Astrocyte (in vitro differentiated cells and primary cell): ENCODE results near the gene SMARCC2. TPM values are rescaled to one million over a fixed set of nuclear protein-coding genes. Genes with fewer than 3 reads are reported as not detected.

Experiments used
- DNase-seq: peaks from one replicate; pipeline ENCODE4 v3.0.0-alpha.2; 2010; ENCODE audit warnings: low read depth
- FAIRE-seq: peaks from 2 replicates; lab custom pipeline; 2011; peaks lifted over from hg19 to GRCh38; lab: Jason Lieb, UNC
- H2AFZ ChIP-seq: 2 replicates; pipeline ENCODE4 v1.6.0; 2012; ENCODE audit warnings: low read depth, low read length, inconsistent platforms
- H3K27ac ChIP-seq: 2 replicates; pipeline ENCODE4 v1.5.1; 2011; ENCODE audit warnings: low read depth, low read length, inconsistent platforms
- H3K27me3 ChIP-seq: 2 replicates; pipeline ENCODE4 v1.6.0; 2011; ENCODE audit warnings: low read length, inconsistent platforms; ENCODE audit not compliant: insufficient read depth
- H3K36me3 ChIP-seq: 2 replicates; pipeline ENCODE4 v1.5.1; 2011; ENCODE audit warnings: low read length, inconsistent platforms; ENCODE audit not compliant: insufficient read depth
- H3K4me1 ChIP-seq: 2 replicates; pipeline ENCODE4 v1.5.1; 2011; ENCODE audit warnings: low read length, inconsistent platforms; ENCODE audit not compliant: insufficient read depth
- H3K4me2 ChIP-seq: 2 replicates; pipeline ENCODE4 v1.6.0; 2012; ENCODE audit warnings: low read length, inconsistent platforms
- H3K4me3 ChIP-seq: 2 replicates; pipeline ENCODE4 v1.5.1; 2011; ENCODE audit warnings: low read depth, mild to moderate bottlenecking, low read length, inconsistent platforms; ENCODE audit not compliant: insufficient read depth
- H3K79me2 ChIP-seq: 2 replicates; pipeline ENCODE4 v1.6.0; 2012; ENCODE audit warnings: mild to moderate bottlenecking, low read length, inconsistent platforms; ENCODE audit not compliant: insufficient read depth
- H3K9ac ChIP-seq: 2 replicates; pipeline ENCODE4 v1.6.0; 2012; ENCODE audit warnings: mild to moderate bottlenecking, low read length, inconsistent platforms
- H3K9me3 ChIP-seq: 2 replicates; pipeline ENCODE4 v1.5.1; 2012; ENCODE audit warnings: low read depth, mild to moderate bottlenecking, low read length, inconsistent platforms; ENCODE audit not compliant: insufficient read depth
- H4K20me1 ChIP-seq: 2 replicates; pipeline ENCODE4 v1.6.0; 2012; ENCODE audit warnings: low read length, inconsistent platforms; ENCODE audit not compliant: insufficient read depth
- H3K27ac Mint-ChIP-seq: one replicate; pipeline ENCODE4 v1.8.0; 2021; ENCODE audit warnings: mild to moderate bottlenecking, mixed read lengths; ENCODE audit not compliant: unreplicated experiment
- H3K27me3 Mint-ChIP-seq: one replicate; pipeline ENCODE4 v1.8.0; 2021; ENCODE audit warnings: low read depth, mixed read lengths; ENCODE audit not compliant: unreplicated experiment
- H3K36me3 Mint-ChIP-seq: one replicate; pipeline ENCODE4 v1.8.0; 2021; ENCODE audit warnings: low read depth, mixed read lengths; ENCODE audit not compliant: unreplicated experiment
- H3K4me1 Mint-ChIP-seq: one replicate; pipeline ENCODE4 v1.8.0; 2021; ENCODE audit warnings: low read depth, mixed read lengths; ENCODE audit not compliant: unreplicated experiment
- H3K4me3 Mint-ChIP-seq: one replicate; pipeline ENCODE4 v1.8.0; 2021; ENCODE audit warnings: mild to moderate bottlenecking, moderate library complexity, mixed read lengths; ENCODE audit not compliant: unreplicated experiment
- H3K9me3 Mint-ChIP-seq: one replicate; pipeline ENCODE4 v1.8.0; 2021; ENCODE audit warnings: mild to moderate bottlenecking, mixed read lengths; ENCODE audit not compliant: unreplicated experiment
- CTCF ChIP-seq: IDR thresholded peaks from 2 replicates; pipeline ENCODE4 v1.5.1; 2011; ENCODE audit warnings: low read depth, mild to moderate bottlenecking, inconsistent platforms, low read length, moderate library complexity; ENCODE audit not compliant: insufficient read depth
- EZH2 ChIP-seq: IDR thresholded peaks from 2 replicates; pipeline ENCODE4 v1.6.1; 2012; ENCODE audit warnings: mild to moderate bottlenecking, low read length, inconsistent platforms; ENCODE audit not compliant: insufficient read depth
- total RNA-seq: library from RNA; stranded (reverse); gene quantifications from 2 replicates; pipeline ENCODE4 v1.2.1, GENCODE V29; 2021

The SMARCC2 gene
- total RNA-seq, 1 donor from 2014 or later = 57.6 TPM

- H3K4me1 ChIP-seq = peaks cover 19% of the 10 kb centered on the region
- Mint-ChIP-seq H3K4me3 (peak overlapping the region; percentile 97), H3K27ac (peak overlapping the region; percentile 99), H3K27me3 (no peaks in the 10 kb centered on the region), H3K36me3 (peaks cover 5% of the 10 kb centered on the region), H3K4me1 (peaks cover 12% of the 10 kb centered on the region), H3K9me3 (no peaks in the 10 kb centered on the region)
- H3K27me3 ChIP-seq = no peaks in the 10 kb centered on the region
- H3K9ac ChIP-seq = peak overlapping the region; percentile 94
- H3K36me3 ChIP-seq = no peaks in the 10 kb centered on the region
- peaks cover 8% of the 10 kb centered on the region for H4K20me1 ChIP-seq
- H3K27ac ChIP-seq = peak overlapping the region; percentile 92
- H3K4me2 ChIP-seq = peak overlapping the region; percentile 92
- H2AFZ ChIP-seq = peak overlapping the region; percentile 85
- H3K9me3 ChIP-seq = no peaks in the 10 kb centered on the region
- TF ChIP-seq EZH2 (no peak), CTCF (no peak)
- peak; percentile 50 for DNase-seq
- H3K79me2 ChIP-seq = peaks cover 47% of the 10 kb centered on the region
- no peak for FAIRE-seq
- peak overlapping the region; percentile 81 for H3K4me3 ChIP-seq
These were observed 31.4 kb upstream of the SMARCC2 start for GRCh38 chr12:56220611-56221231.

- Mint-ChIP-seq H3K4me3 (peak overlapping the region; percentile 97), H3K27me3 (no peaks in the 10 kb centered on the region), H3K4me1 (peaks cover 12% of the 10 kb centered on the region), H3K36me3 (peaks cover 7% of the 10 kb centered on the region), H3K9me3 (no peaks in the 10 kb centered on the region), H3K27ac (no peak overlapping the region)
- Histone ChIP-seq H3K4me1 (peaks cover 16% of the 10 kb centered on the region), H2AFZ (no peak overlapping the region), H3K36me3 (peaks cover 5% of the 10 kb centered on the region), H3K9me3 (no peaks in the 10 kb centered on the region), H3K27ac (no peak overlapping the region), H4K20me1 (peaks cover 12% of the 10 kb centered on the region), H3K4me3 (no peak overlapping the region), H3K79me2 (peaks cover 45% of the 10 kb centered on the region), H3K27me3 (no peaks in the 10 kb centered on the region), H3K9ac (no peak overlapping the region), H3K4me2 (peak overlapping the region; percentile 92)
- no peak for FAIRE-seq
- DNase-seq = no peak
- no peak for TF ChIP-seq EZH2
- TF ChIP-seq CTCF = no peak
These were observed 30.6 kb upstream of the SMARCC2 start for GRCh38 chr12:56219840-56220239.

GRCh38 chr12:56216461-56216860 is 27.2 kb upstream of the SMARCC2 start:
- DNase-seq (no peak), FAIRE-seq (no peak)
- peaks cover 30% of the 10 kb centered on the region for H3K36me3 ChIP-seq
- Mint-ChIP-seq H3K4me3 (no peak overlapping the region), H3K27me3 (no peaks in the 10 kb centered on the region), H3K4me1 (peaks cover 2% of the 10 kb centered on the region), H3K9me3 (no peaks in the 10 kb centered on the region), H3K36me3 (peaks cover 15% of the 10 kb centered on the region), H3K27ac (no peak overlapping the region)
- no peaks in the 10 kb centered on the region for H3K27me3 ChIP-seq
- H2AFZ ChIP-seq = no peak overlapping the region
- H4K20me1 ChIP-seq = peaks cover 24% of the 10 kb centered on the region
- H3K79me2 ChIP-seq = peaks cover 50% of the 10 kb centered on the region
- TF ChIP-seq EZH2 (no peak), CTCF (no peak)
- peaks cover 4% of the 10 kb centered on the region for H3K4me1 ChIP-seq
- H3K9ac ChIP-seq = no peak overlapping the region
- H3K9me3 ChIP-seq = no peaks in the 10 kb centered on the region
- H3K4me2 ChIP-seq = no peak overlapping the region
- H3K27ac ChIP-seq = no peak overlapping the region
- H3K4me3 ChIP-seq = no peak overlapping the region
